OCI-LY3 (cell line): Measurements from ENCODE around the gene MRAS.

Experiments
- CTCF ChIP-seq: fragments of 200-600, 300-600 bp; sonication (generic); IDR thresholded peaks from 2 replicates; pipeline ENCODE4 v1.5.1; 2014; ENCODE audit warnings: antibody characterized with exemption, low read length, low read depth
- EZH2phosphoT487 ChIP-seq: fragments of 200-600 bp; shearing (Covaris generic); IDR thresholded peaks from 2 replicates; pipeline ENCODE4 v1.6.1; 2018; ENCODE audit warnings: antibody characterized with exemption, mixed run types, low read depth

GRCh38 chr3:138433892-138434275 is 85.5 kb downstream of the MRAS start:
- TF ChIP-seq CTCF, result no peak
- TF ChIP-seq EZH2phosphoT487, result no peak
